ENCODE data around the gene TBCC. TPM values are rescaled to one million over a fixed set of nuclear protein-coding genes. Genes with fewer than 3 reads are reported as not detected.
"Not testable (repeated sequence)": the region's sequence is repeated elsewhere in the genome, so short reads cannot be mapped to it uniquely, and the experiment has no call there.

The TBCC gene
- total and polyA plus RNA-seq, 4 donors = 21.6 to 38.0 (median 22.1) TPM

DNA sequence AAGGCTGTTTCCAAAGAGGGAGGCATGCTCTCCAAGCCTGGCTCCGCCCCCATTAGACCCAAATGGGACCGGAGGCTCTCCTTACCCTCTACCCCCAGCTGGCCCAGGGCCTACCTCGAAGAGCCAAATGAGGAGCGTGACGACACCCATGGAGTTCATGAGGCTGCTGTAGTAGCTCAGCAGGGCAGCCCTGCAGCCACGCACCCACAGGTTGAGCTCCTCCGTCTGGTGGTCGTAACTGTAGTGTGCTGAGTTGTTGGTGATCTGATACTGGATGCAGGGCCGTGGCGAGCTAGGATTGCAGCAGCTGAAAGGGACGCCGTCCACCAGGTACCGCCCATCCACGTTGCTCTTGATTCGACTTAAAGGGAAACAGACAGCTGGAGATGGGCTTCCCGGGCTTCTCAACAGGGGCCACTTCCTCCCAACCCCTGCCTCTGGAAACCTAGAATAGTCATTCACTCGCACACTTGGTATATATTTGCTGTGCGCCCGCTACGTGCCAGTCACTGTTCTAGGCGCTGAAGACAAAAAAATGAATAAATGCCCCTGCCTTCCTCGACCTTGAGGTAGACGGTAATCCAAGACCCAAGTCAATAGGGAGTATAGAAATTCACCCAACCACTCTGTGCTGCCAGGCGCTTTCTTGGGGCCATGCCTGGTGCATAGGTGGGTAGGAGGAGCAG is 41.5 kb downstream of the TBCC start:
- TF ChIP-seq, protein P1, sequence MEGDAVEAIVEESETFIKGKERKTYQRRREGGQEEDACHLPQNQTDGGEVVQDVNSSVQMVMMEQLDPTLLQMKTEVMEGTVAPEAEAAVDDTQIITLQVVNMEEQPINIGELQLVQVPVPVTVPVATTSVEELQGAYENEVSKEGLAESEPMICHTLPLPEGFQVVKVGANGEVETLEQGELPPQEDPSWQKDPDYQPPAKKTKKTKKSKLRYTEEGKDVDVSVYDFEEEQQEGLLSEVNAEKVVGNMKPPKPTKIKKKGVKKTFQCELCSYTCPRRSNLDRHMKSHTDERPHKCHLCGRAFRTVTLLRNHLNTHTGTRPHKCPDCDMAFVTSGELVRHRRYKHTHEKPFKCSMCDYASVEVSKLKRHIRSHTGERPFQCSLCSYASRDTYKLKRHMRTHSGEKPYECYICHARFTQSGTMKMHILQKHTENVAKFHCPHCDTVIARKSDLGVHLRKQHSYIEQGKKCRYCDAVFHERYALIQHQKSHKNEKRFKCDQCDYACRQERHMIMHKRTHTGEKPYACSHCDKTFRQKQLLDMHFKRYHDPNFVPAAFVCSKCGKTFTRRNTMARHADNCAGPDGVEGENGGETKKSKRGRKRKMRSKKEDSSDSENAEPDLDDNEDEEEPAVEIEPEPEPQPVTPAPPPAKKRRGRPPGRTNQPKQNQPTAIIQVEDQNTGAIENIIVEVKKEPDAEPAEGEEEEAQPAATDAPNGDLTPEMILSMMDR (IDR thresholded peaks at IDR 0.05; ENCODE audit: control extremely low read depth, extremely low read depth) = no peak

DNA sequence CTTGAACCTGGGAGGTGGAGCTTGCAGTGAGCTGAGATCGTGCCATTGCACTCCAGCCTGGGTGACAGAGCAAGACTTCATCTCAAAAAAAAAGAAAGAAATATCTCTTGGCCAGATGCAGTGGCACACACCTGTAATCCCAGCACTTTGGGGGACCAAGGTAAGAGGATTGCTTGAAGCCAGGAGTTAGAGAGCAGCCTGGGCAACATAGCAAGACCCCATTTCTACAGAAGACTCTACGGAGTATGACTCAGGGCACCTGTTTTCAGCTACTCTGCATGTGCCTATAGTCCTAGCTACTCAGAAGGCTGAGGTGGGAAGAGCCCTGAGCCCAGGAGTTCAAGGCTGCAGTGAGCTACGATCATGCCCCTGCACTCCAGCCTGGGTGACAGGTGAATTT is 43.1 kb downstream of the TBCC start:
- H3K27me3 ChIP-seq (ENCODE audit: control insufficient read depth in 3 of 3, insufficient read depth in 3 of 3, low read length in 2 of 3); H3K36me3 ChIP-seq (ENCODE audit: control insufficient read depth in 4 of 4, insufficient read depth in 4 of 4, low read length in 4 of 4); H3K27ac ChIP-seq (ENCODE audit: low read depth in 1 of 2, low read length in 1 of 2); H3K9ac ChIP-seq (ENCODE audit: insufficient read depth in 1 of 2, low read length in 2 of 2); H3K9me3 ChIP-seq (ENCODE audit: control insufficient read depth in 4 of 4, insufficient read depth in 3 of 4, low read length in 3 of 4); H3K4me3 ChIP-seq; H3K4me1 ChIP-seq (ENCODE audit: control insufficient read depth in 5 of 5, insufficient read depth in 5 of 5, low read length in 5 of 5); DNase-seq; ATAC-seq (ENCODE audit: insufficient read depth, low FRiP score): not testable (repeated sequence)
- 92 to 94% methylated on average over 3 of the region's 3 CpGs for WGBS, 2 donors

More for the DNA sequence above, 41.5 kb downstream of the TBCC start:
- peak; percentile 52 to 72 (median 67) for DNase-seq
- Histone ChIP-seq H3K36me3 (ENCODE audit: control insufficient read depth in 4 of 4, insufficient read depth in 4 of 4, low read length in 4 of 4) (no peaks in the 10 kb centered on the region), H3K9ac (ENCODE audit: insufficient read depth in 1 of 2, low read length in 2 of 2) (peak overlapping the region in 1 of 2 donors; percentile 65), H3K4me3 (no peak overlapping the region), H3K27me3 (ENCODE audit: control insufficient read depth in 3 of 3, insufficient read depth in 3 of 3, low read length in 2 of 3) (no peaks in the 10 kb centered on the region), H3K9me3 (ENCODE audit: control insufficient read depth in 4 of 4, insufficient read depth in 3 of 4, low read length in 3 of 4) (no peaks in the 10 kb centered on the region), H3K27ac (ENCODE audit: low read depth in 1 of 2, low read length in 1 of 2) (no peak overlapping the region), H3K4me1 (ENCODE audit: control insufficient read depth in 5 of 5, insufficient read depth in 5 of 5, low read length in 5 of 5) (no peaks in the 10 kb centered on the region)
- no peak for ATAC-seq (ENCODE audit: insufficient read depth, low FRiP score)
- 73 to 74% methylated on average over 24 of the region's 24 CpGs for WGBS, 2 donors

DNA sequence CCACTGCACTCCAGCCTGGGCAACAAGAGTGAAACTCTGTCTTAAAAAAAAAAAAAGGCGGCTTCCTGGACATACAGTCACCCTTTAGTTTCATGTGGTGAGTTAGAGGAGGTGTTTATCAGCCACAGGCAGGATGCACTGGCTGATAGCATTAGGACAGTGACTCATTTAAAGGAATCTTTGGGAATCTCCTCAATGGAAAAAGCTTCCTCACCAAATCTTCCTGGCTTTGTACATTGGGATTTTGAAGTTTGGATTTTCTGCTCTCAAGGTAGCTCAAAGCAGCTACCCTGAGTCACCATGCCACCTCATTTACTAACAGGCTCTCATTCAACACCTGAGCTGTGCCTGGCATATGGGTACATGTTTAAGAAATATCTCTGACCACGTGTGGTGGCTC is 43.7 kb downstream of the TBCC start:
- H3K9me3 ChIP-seq (ENCODE audit: control insufficient read depth in 4 of 4, insufficient read depth in 3 of 4, low read length in 3 of 4) = no peaks in the 10 kb centered on the region
- 56 to 93% methylated on average over 2 of the region's 2 CpGs for WGBS, 2 donors
- TF ChIP-seq, protein P1 (IDR thresholded peaks at IDR 0.05; ENCODE audit: control extremely low read depth, extremely low read depth) = no peak
- no peaks in the 10 kb centered on the region for H3K4me1 ChIP-seq (ENCODE audit: control insufficient read depth in 5 of 5, insufficient read depth in 5 of 5, low read length in 5 of 5)
- H3K27me3 ChIP-seq (ENCODE audit: control insufficient read depth in 3 of 3, insufficient read depth in 3 of 3, low read length in 2 of 3) = no peaks in the 10 kb centered on the region
- ATAC-seq (ENCODE audit: insufficient read depth, low FRiP score) (no peak), DNase-seq (no peak)
- no peak overlapping the region for H3K9ac ChIP-seq (ENCODE audit: insufficient read depth in 1 of 2, low read length in 2 of 2)
- H3K27ac ChIP-seq (ENCODE audit: low read depth in 1 of 2, low read length in 1 of 2) = no peak overlapping the region
- H3K4me3 ChIP-seq = no peak overlapping the region
- no peaks in the 10 kb centered on the region for H3K36me3 ChIP-seq (ENCODE audit: control insufficient read depth in 4 of 4, insufficient read depth in 4 of 4, low read length in 4 of 4)

DNA sequence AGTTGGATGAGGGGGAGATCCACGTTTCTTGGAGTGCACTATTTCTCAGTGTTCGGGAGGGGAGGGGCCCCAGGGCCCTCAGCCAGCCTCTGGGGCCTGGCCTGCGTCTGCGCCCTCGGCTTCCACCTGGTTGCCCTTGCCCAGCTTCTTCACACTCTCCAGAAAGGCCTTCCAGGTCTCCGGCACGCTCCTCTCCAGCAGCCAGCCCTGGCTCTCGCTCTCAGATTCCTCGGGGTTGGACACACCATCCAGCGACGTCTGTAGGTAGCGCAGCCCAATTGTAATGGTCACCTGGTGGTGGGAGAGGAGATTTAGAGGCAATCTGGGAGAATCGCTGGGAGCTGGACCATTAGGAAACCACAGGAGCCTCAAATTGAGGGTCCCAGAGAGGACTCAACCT is 47.7 kb downstream of the TBCC start:
- TF ChIP-seq, protein P1 (IDR thresholded peaks at IDR 0.05; ENCODE audit: control extremely low read depth, extremely low read depth) = no peak
- no peak for ATAC-seq (ENCODE audit: insufficient read depth, low FRiP score)
- H3K27me3 ChIP-seq (ENCODE audit: control insufficient read depth in 3 of 3, insufficient read depth in 3 of 3, low read length in 2 of 3) = no peaks in the 10 kb centered on the region
- no peak overlapping the region for H3K9ac ChIP-seq (ENCODE audit: insufficient read depth in 1 of 2, low read length in 2 of 2)
- no peaks in the 10 kb centered on the region for H3K9me3 ChIP-seq (ENCODE audit: control insufficient read depth in 4 of 4, insufficient read depth in 3 of 4, low read length in 3 of 4)
- H3K4me3 ChIP-seq = no peak overlapping the region
- DNase-seq = no peak
- peaks cover 3 to 11% (median 5%) of the 10 kb centered on the region in 4 donors for H3K36me3 ChIP-seq (ENCODE audit: control insufficient read depth in 4 of 4, insufficient read depth in 4 of 4, low read length in 4 of 4)
- WGBS, 2 donors = 86% methylated on average over 13 of the region's 13 CpGs
- no peak overlapping the region for H3K27ac ChIP-seq (ENCODE audit: low read depth in 1 of 2, low read length in 1 of 2)
- H3K4me1 ChIP-seq (ENCODE audit: control insufficient read depth in 5 of 5, insufficient read depth in 5 of 5, low read length in 5 of 5) = peaks cover 0 to 1% (median 0%) of the 10 kb centered on the region in 5 donors

Measured in lung (tissue), 12 donors.